ENCODE data around the gene FARS2. TPM values are rescaled to one million over a fixed set of nuclear protein-coding genes. Genes with fewer than 3 reads are reported as not detected.

Gene FARS2
- total RNA-seq, 2 experiments from 2014 or later, result 15.7 to 18.5 TPM

GRCh38 chr6:5552243-5552642 is 290.9 kb downstream of the FARS2 start:
- TF ChIP-seq, protein P1, sequence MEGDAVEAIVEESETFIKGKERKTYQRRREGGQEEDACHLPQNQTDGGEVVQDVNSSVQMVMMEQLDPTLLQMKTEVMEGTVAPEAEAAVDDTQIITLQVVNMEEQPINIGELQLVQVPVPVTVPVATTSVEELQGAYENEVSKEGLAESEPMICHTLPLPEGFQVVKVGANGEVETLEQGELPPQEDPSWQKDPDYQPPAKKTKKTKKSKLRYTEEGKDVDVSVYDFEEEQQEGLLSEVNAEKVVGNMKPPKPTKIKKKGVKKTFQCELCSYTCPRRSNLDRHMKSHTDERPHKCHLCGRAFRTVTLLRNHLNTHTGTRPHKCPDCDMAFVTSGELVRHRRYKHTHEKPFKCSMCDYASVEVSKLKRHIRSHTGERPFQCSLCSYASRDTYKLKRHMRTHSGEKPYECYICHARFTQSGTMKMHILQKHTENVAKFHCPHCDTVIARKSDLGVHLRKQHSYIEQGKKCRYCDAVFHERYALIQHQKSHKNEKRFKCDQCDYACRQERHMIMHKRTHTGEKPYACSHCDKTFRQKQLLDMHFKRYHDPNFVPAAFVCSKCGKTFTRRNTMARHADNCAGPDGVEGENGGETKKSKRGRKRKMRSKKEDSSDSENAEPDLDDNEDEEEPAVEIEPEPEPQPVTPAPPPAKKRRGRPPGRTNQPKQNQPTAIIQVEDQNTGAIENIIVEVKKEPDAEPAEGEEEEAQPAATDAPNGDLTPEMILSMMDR (IDR thresholded peaks at IDR 0.05), result no peak
- Mint-ChIP-seq H3K27me3 (no peaks in the 10 kb centered on the region), H3K4me1 (ENCODE audit: low read depth) (peaks cover 4% of the 10 kb centered on the region), H3K4me3 (no peak overlapping the region), H3K36me3 (ENCODE audit: low read depth) (peaks cover 29% of the 10 kb centered on the region), H3K27ac (no peak overlapping the region), H3K9me3 (peaks cover 4% of the 10 kb centered on the region)
- POLR2A ChIA-PET, result no interaction called here
- intact Hi-C loops (cut with micrococcal nuclease), result no loop called here
- DNase-seq (no peak), ATAC-seq (no peak)
- CTCF ChIA-PET, result no interaction called here

DNA sequence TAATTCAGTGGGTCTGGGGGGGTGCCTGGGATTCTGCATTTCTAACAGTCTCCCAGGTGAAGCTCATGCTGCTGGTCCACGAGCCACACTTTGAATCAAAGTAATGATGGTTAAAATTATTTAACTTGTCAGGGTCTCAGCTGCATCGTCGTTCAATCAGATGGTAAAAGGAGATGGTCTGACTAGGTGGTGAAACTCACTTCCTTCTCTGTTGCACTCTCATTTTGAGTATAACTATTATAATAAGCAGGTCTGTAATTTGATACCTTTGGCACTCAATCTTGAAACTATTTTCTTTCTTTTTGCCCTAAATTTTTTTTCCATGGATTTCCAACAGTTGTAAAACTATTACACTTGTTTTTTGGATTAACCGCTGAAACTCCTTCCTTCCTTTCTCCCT is 292.5 kb downstream of the FARS2 start:
- ATAC-seq (no peak), DNase-seq (no peak)
- Mint-ChIP-seq H3K27ac (no peak overlapping the region), H3K36me3 (ENCODE audit: low read depth) (peaks cover 20% of the 10 kb centered on the region), H3K4me3 (no peak overlapping the region), H3K9me3 (peaks cover 4% of the 10 kb centered on the region), H3K4me1 (ENCODE audit: low read depth) (peaks cover 6% of the 10 kb centered on the region), H3K27me3 (no peaks in the 10 kb centered on the region)
- CTCF ChIA-PET, result interaction anchor here (1.0 kb wide), 1 partner anchor 83 kb away, joined by 4 read pairs; no protein-coding TSS in a partner anchor
- POLR2A ChIA-PET, result interaction anchor here (1.0 kb wide), 1 partner anchor 11 kb away, joined by 4 read pairs; no protein-coding TSS in a partner anchor
- intact Hi-C loops (cut with micrococcal nuclease), result no loop called here
- TF ChIP-seq, protein P1 (IDR thresholded peaks at IDR 0.05), result no peak

GRCh38 chr6:5554226-5554625 is 292.9 kb downstream of the FARS2 start:
- Mint-ChIP-seq H3K4me3 (no peak overlapping the region), H3K9me3 (peaks cover 4% of the 10 kb centered on the region), H3K27me3 (no peaks in the 10 kb centered on the region), H3K4me1 (ENCODE audit: low read depth) (peaks cover 6% of the 10 kb centered on the region), H3K36me3 (ENCODE audit: low read depth) (peaks cover 18% of the 10 kb centered on the region), H3K27ac (no peak overlapping the region)
- ATAC-seq, result no peak
- DNase-seq, result no peak
- ChIA-PET POLR2A (interaction anchor here (1.0 kb wide), 1 partner anchor 11 kb away, joined by 4 read pairs; no protein-coding TSS in a partner anchor), CTCF (interaction anchor here (1.0 kb wide), 1 partner anchor 83 kb away, joined by 4 read pairs; no protein-coding TSS in a partner anchor)
- TF ChIP-seq, protein P1 (IDR thresholded peaks at IDR 0.05), result no peak
- intact Hi-C loops (cut with micrococcal nuclease), result no loop called here

GRCh38 chr6:5556011-5556410 is 294.7 kb downstream of the FARS2 start:
- H3K9me3 Mint-ChIP-seq, result peaks cover 2% of the 10 kb centered on the region
- DNase-seq (no peak), ATAC-seq (no peak)
- POLR2A ChIA-PET, result no interaction called here
- H3K4me3 Mint-ChIP-seq, result no peak overlapping the region
- TF ChIP-seq, protein P1 (IDR thresholded peaks at IDR 0.05), result no peak
- CTCF ChIA-PET, result no interaction called here
- no peaks in the 10 kb centered on the region for H3K27me3 Mint-ChIP-seq
- intact Hi-C loops (cut with micrococcal nuclease), result no loop called here
- peaks cover 6% of the 10 kb centered on the region for H3K4me1 Mint-ChIP-seq (ENCODE audit: low read depth)
- H3K36me3 Mint-ChIP-seq (ENCODE audit: low read depth), result peaks cover 5% of the 10 kb centered on the region
- no peak overlapping the region for H3K27ac Mint-ChIP-seq

DNA sequence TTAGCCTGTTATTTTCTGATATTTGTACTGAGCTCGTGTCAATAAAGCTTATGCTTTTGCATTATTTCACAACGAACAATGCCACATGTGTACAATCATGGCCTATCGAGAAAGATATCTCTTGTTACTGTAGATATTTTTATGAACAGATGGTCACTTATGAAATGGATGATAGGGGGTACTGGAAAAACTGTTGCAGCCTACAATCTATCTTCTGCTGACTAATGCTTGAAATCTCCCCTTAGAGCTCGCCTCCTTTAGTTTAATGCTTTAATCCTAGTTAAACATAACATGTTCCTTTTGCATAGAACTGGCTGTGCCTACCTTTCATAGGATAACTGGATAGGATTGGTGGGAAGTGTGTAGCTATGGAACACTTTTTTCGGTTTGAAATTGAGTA is 296.2 kb downstream of the FARS2 start:
- Mint-ChIP-seq H3K4me3 (no peak overlapping the region), H3K4me1 (ENCODE audit: low read depth) (peaks cover 12% of the 10 kb centered on the region), H3K9me3 (peaks cover 5% of the 10 kb centered on the region), H3K27ac (no peak overlapping the region), H3K27me3 (no peaks in the 10 kb centered on the region), H3K36me3 (ENCODE audit: low read depth) (peaks cover 4% of the 10 kb centered on the region)
- TF ChIP-seq, protein P1 (IDR thresholded peaks at IDR 0.05), result no peak
- no peak for ATAC-seq
- CTCF ChIA-PET, result no interaction called here
- DNase-seq, result no peak
- POLR2A ChIA-PET, result no interaction called here
- intact Hi-C loops (cut with micrococcal nuclease), result no loop called here

Data from activated CD8-positive, alpha-beta T cell treated with anti-CD3 and anti-CD28 coated beads for 36 hours (primary cell).